SK-N-SH treated with all-trans-retinoic acid at 6 μM for 48 hours (cell line): ENCODE measurements around the gene FAM3D.

ENCODE experiments used
- ATAC-seq: fragments of 200-7000 bp; cut with Tn5 transposase; 3 replicates; pipeline ENCODE4 v1.9.1; 2020; ENCODE audit warnings: mild to moderate bottlenecking, moderate library complexity
- BACH2 ChIP-seq: fragments of 250-450 bp; sonication (Bioruptor Pico); IDR thresholded peaks from 2 replicates; pipeline ENCODE4 v1.9.0; 2021; ENCODE audit warnings: mild to moderate bottlenecking, borderline replicate concordance
- GLIS3 ChIP-seq: fragments of 250-450 bp; sonication (Bioruptor Pico); IDR thresholded peaks from 2 replicates; pipeline ENCODE4 v1.5.0; 2020; ENCODE audit warnings: mild to moderate bottlenecking, moderate library complexity
- ISL1 ChIP-seq: fragments of 250-450 bp; sonication (Bioruptor Pico); IDR thresholded peaks from 2 replicates; pipeline ENCODE4 v2.1.2; 2022; ENCODE audit warnings: mild to moderate bottlenecking, moderate library complexity
- PPARA ChIP-seq: fragments of 250-450 bp; sonication (Bioruptor Pico); IDR thresholded peaks from 2 replicates; pipeline ENCODE4 v1.5.0; 2020; ENCODE audit warnings: mild to moderate bottlenecking, borderline replicate concordance
- RARB ChIP-seq: fragments of 250-450 bp; sonication (Bioruptor Pico); IDR thresholded peaks from 2 replicates; pipeline ENCODE4 v1.8.0; 2021; ENCODE audit warnings: mild to moderate bottlenecking, moderate library complexity
- SNAI2 ChIP-seq: fragments of 250-450 bp; sonication (Bioruptor Pico); IDR thresholded peaks from 2 replicates; pipeline ENCODE4 v1.5.0; 2020; ENCODE audit warnings: mild to moderate bottlenecking, moderate library complexity
- TOX ChIP-seq: fragments of 250-450 bp; sonication (Bioruptor Pico); IDR thresholded peaks from 2 replicates; pipeline ENCODE4 v1.8.0; 2021; ENCODE audit warnings: mild to moderate bottlenecking, moderate library complexity, borderline replicate concordance
- ZC3H10 ChIP-seq: fragments of 250-450 bp; sonication (Bioruptor Pico); IDR thresholded peaks from 2 replicates; pipeline ENCODE4 v1.5.1; 2021; ENCODE audit warnings: mild to moderate bottlenecking, moderate library complexity
- ZFP30 ChIP-seq: fragments of 450-650 bp; formaldehyde crosslinking; IDR thresholded peaks from 2 replicates; pipeline ENCODE4 v1.5.0; 2022; ENCODE audit warnings: mild to moderate bottlenecking, moderate library complexity
- ZNF565 ChIP-seq: fragments of 450-650 bp; formaldehyde crosslinking; conservative IDR thresholded peaks from 2 replicates; pipeline ENCODE4 v1.5.0; 2020; ENCODE audit warnings: low read depth, mild to moderate bottlenecking, moderate library complexity
- ZNF70 ChIP-seq: fragments of 450-650 bp; formaldehyde crosslinking; IDR thresholded peaks from 2 replicates; pipeline ENCODE4 v1.5.0; 2020; ENCODE audit warnings: mild to moderate bottlenecking, moderate library complexity
- ZNF8 ChIP-seq: fragments of 450-650 bp; formaldehyde crosslinking; IDR thresholded peaks from 2 replicates; pipeline ENCODE4 v1.5.0; 2020; ENCODE audit warnings: mild to moderate bottlenecking, moderate library complexity
- TF ChIP-seq, protein P1 (sequence below): fragments of 250-450 bp; sonication (Bioruptor Pico); IDR thresholded peaks from 2 replicates; pipeline ENCODE4 v1.5.1; 2020; ENCODE audit warnings: low read depth, mild to moderate bottlenecking, moderate library complexity
- TF ChIP-seq, protein P2 (sequence below): fragments of 250-450 bp; sonication (Bioruptor Pico); IDR thresholded peaks from 2 replicates; pipeline ENCODE4 v1.8.0; 2020; ENCODE audit warnings: mild to moderate bottlenecking, moderate library complexity, borderline replicate concordance
- TF ChIP-seq, protein P3 (sequence below): fragments of 250-450 bp; sonication (Bioruptor Pico); IDR thresholded peaks from 2 replicates; pipeline ENCODE4 v1.5.0; 2020; ENCODE audit warnings: mild to moderate bottlenecking, moderate library complexity
- TF ChIP-seq, protein P4 (sequence below): fragments of 250-450 bp; sonication (Bioruptor Pico); IDR thresholded peaks from 2 replicates; pipeline ENCODE4 v1.8.0; 2021; ENCODE audit warnings: low read depth, mild to moderate bottlenecking, moderate library complexity, borderline replicate concordance

The FAM3D gene

DNA sequence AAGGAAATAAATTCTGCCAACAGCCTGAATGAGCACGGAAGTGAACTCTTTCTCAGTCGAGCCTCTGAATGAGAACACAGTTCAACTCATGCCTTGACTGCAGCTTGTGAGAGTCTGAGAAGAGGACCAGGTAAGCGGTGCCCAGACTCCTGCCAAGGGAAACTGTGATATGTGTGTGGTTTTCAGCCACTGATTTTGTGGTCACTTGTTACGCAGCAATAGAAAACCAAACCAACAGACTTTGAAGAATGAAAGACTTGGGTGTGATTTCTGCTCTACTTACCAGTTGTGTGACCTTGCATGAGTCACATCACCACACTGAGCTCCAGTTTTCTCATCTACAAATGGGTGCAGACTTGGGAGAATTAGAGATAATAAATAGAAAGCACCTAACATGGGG lies 58.8 kb downstream of the FAM3D start:
- ATAC-seq: no peak
- no peak for TF ChIP-seq ZNF70 (CRISPR knock-in tag)
- TF ChIP-seq, protein P1, sequence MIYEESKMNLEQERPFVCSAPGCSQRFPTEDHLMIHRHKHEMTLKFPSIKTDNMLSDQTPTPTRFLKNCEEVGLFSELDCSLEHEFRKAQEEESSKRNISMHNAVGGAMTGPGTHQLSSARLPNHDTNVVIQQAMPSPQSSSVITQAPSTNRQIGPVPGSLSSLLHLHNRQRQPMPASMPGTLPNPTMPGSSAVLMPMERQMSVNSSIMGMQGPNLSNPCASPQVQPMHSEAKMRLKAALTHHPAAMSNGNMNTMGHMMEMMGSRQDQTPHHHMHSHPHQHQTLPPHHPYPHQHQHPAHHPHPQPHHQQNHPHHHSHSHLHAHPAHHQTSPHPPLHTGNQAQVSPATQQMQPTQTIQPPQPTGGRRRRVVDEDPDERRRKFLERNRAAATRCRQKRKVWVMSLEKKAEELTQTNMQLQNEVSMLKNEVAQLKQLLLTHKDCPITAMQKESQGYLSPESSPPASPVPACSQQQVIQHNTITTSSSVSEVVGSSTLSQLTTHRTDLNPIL (CRISPR knock-in tag): no peak
- TF ChIP-seq, protein P2, sequence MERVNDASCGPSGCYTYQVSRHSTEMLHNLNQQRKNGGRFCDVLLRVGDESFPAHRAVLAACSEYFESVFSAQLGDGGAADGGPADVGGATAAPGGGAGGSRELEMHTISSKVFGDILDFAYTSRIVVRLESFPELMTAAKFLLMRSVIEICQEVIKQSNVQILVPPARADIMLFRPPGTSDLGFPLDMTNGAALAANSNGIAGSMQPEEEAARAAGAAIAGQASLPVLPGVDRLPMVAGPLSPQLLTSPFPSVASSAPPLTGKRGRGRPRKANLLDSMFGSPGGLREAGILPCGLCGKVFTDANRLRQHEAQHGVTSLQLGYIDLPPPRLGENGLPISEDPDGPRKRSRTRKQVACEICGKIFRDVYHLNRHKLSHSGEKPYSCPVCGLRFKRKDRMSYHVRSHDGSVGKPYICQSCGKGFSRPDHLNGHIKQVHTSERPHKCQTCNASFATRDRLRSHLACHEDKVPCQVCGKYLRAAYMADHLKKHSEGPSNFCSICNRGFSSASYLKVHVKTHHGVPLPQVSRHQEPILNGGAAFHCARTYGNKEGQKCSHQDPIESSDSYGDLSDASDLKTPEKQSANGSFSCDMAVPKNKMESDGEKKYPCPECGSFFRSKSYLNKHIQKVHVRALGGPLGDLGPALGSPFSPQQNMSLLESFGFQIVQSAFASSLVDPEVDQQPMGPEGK: no peak
- TF ChIP-seq, all 23 proteins: peak for 0

DNA sequence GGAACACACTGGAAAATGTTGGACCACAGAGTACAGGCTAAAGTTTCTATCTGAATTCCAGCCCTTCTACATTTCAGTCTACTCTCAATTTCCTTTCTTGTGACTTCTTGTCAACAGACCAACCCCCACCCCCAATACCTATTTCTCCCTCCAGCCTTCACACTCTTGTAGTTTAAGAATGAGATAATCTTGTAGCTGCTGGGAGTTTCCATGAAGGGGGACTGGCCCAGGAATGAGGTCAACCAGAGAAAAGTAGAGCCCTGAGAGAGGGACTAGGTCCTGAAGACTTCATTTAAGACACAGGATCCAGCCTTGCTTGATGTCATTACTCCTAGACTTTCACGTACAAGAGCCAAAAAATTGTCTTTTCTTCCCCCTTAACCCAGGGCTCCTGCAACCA lies 59.9 kb downstream of the FAM3D start:
- ATAC-seq: no peak
- TF ChIP-seq SNAI2 (CRISPR knock-in tag): no peak
- no peak for TF ChIP-seq ISL1 (CRISPR knock-in tag)
- no peak for TF ChIP-seq TOX (CRISPR knock-in tag)
- TF ChIP-seq, protein P3, sequence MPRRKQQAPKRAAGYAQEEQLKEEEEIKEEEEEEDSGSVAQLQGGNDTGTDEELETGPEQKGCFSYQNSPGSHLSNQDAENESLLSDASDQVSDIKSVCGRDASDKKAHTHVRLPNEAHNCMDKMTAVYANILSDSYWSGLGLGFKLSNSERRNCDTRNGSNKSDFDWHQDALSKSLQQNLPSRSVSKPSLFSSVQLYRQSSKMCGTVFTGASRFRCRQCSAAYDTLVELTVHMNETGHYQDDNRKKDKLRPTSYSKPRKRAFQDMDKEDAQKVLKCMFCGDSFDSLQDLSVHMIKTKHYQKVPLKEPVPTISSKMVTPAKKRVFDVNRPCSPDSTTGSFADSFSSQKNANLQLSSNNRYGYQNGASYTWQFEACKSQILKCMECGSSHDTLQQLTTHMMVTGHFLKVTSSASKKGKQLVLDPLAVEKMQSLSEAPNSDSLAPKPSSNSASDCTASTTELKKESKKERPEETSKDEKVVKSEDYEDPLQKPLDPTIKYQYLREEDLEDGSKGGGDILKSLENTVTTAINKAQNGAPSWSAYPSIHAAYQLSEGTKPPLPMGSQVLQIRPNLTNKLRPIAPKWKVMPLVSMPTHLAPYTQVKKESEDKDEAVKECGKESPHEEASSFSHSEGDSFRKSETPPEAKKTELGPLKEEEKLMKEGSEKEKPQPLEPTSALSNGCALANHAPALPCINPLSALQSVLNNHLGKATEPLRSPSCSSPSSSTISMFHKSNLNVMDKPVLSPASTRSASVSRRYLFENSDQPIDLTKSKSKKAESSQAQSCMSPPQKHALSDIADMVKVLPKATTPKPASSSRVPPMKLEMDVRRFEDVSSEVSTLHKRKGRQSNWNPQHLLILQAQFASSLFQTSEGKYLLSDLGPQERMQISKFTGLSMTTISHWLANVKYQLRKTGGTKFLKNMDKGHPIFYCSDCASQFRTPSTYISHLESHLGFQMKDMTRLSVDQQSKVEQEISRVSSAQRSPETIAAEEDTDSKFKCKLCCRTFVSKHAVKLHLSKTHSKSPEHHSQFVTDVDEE (CRISPR knock-in tag): no peak
- TF ChIP-seq ZNF565 (CRISPR knock-in tag): no peak
- TF ChIP-seq PPARA (CRISPR knock-in tag): no peak
- no peak for TF ChIP-seq ZNF8

DNA sequence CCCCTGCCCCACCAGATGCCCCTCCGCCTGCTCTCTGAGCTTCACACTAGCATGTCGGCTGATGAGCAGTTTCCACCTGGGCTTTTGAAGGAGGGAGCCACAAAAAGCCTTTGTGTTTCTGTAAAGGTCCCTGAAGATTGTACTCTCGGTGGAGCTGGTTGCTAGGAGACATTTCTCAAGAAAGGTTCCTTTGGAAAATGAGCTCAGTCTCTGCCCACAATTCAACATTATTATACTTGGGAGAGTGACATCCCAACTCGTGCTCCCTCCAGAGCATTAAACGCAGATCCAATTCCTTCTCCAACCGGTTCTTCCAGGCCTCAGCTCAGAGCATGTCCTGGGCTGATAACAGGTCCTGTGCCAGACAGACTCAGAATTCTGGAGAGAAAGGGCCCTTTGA lies 62.5 kb downstream of the FAM3D start:
- TF ChIP-seq ZFP30 (CRISPR knock-in tag): no peak
- no peak for TF ChIP-seq SNAI2 (CRISPR knock-in tag)
- TF ChIP-seq, protein P3 (CRISPR knock-in tag): no peak
- ATAC-seq: no peak

DNA sequence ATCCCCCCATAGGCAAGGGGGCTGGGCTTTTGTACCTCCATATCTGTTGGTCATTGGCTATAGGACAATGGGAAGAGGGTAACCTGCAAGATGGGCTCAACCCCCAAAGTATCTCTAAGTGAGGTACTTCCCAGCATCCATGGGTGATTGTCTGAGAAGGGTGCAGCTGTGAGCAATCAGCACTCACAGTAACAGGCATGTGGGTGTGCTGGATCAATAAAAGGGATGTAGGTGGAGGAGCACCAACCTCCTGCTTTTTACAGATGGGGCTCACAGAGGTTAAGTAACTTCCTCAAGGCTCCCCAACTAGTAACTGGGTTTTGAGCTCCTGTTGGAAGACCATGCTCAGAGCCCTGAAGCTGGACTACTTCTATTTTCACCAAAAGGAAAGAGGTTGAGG lies 63.0 kb downstream of the FAM3D start:
- no peak for ATAC-seq
- TF ChIP-seq, protein P2: no peak
- TF ChIP-seq, protein P3 (CRISPR knock-in tag): no peak
- TF ChIP-seq ZC3H10 (CRISPR knock-in tag) (no peak), PPARA (CRISPR knock-in tag) (no peak), ZFP30 (CRISPR knock-in tag) (no peak), RARB (CRISPR knock-in tag) (no peak), GLIS3 (CRISPR knock-in tag) (no peak), ZNF8 (no peak), BACH2 (CRISPR knock-in tag) (no peak), SNAI2 (CRISPR knock-in tag) (no peak)
- TF ChIP-seq, protein P4, sequence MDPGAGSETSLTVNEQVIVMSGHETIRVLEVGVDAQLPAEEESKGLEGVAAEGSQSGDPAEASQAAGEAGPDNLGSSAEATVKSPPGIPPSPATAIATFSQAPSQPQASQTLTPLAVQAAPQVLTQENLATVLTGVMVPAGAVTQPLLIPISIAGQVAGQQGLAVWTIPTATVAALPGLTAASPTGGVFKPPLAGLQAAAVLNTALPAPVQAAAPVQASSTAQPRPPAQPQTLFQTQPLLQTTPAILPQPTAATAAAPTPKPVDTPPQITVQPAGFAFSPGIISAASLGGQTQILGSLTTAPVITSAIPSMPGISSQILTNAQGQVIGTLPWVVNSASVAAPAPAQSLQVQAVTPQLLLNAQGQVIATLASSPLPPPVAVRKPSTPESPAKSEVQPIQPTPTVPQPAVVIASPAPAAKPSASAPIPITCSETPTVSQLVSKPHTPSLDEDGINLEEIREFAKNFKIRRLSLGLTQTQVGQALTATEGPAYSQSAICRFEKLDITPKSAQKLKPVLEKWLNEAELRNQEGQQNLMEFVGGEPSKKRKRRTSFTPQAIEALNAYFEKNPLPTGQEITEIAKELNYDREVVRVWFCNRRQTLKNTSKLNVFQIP (CRISPR knock-in tag): no peak
- TF ChIP-seq, protein P1 (CRISPR knock-in tag): no peak
